MM.1S (cell line): ENCODE measurements around the gene SPECC1.

ENCODE experiments used
- DNase-seq: peaks from one replicate; pipeline ENCODE4 v3.0.0-alpha.2; 2015
- H2AFZ ChIP-seq: fragments of 300-600 bp; sonication (generic); 2 replicates; pipeline ENCODE4 v1.6.0; 2016; ENCODE audit warnings: antibody characterized with exemption, low read length
- H3F3A ChIP-seq: fragments of 300-600 bp; sonication (generic); 2 replicates; pipeline ENCODE4 v1.6.1; 2016; ENCODE audit warnings: mild to moderate bottlenecking, antibody characterized with exemption, low read length, moderate library complexity, mixed read lengths; ENCODE audit not compliant: insufficient read depth
- H3K27ac ChIP-seq: fragments of 300-600 bp; sonication (generic); 2 replicates; pipeline ENCODE4 v1.5.1; 2016; ENCODE audit warnings: mild to moderate bottlenecking, low read length
- H3K27me3 ChIP-seq: fragments of 300-600 bp; sonication (generic); replicated peaks from 2 replicates; pipeline ENCODE4 v1.6.0; 2016; ENCODE audit warnings: low read length; ENCODE audit not compliant: insufficient read depth
- H3K36me3 ChIP-seq: fragments of 300-600 bp; sonication (generic); replicated peaks from 2 replicates; pipeline ENCODE4 v1.6.1; 2016; ENCODE audit warnings: mild to moderate bottlenecking, low read length, mixed read lengths; ENCODE audit not compliant: insufficient read depth
- H3K4me1 ChIP-seq: fragments of 300-600 bp; sonication (generic); 2 replicates; pipeline ENCODE4 v1.6.1; 2016; ENCODE audit warnings: low read length, mixed read lengths
- H3K4me2 ChIP-seq: fragments of 300-600 bp; sonication (generic); 2 replicates; pipeline ENCODE4 v1.6.0; 2016; ENCODE audit warnings: low read depth, low read length
- H3K4me3 ChIP-seq: fragments of 300-600 bp; sonication (generic); 2 replicates; pipeline ENCODE4 v1.5.1; 2016; ENCODE audit warnings: low read length, mixed read lengths
- H3K79me2 ChIP-seq: fragments of 300-600 bp; sonication (generic); 2 replicates; pipeline ENCODE4 v1.6.1; 2016; ENCODE audit warnings: mixed run types, low read length, mixed read lengths
- H3K9ac ChIP-seq: fragments of 300-600 bp; sonication (generic); 2 replicates; pipeline ENCODE4 v1.6.1; 2016; ENCODE audit warnings: low read length, mixed read lengths
- H3K9me2 ChIP-seq: fragments of 300-600 bp; sonication (generic); replicated peaks from 2 replicates; pipeline ENCODE4 v1.6.1; 2016; ENCODE audit warnings: mild to moderate bottlenecking, low read length, mixed read lengths; ENCODE audit not compliant: insufficient read depth
- H3K9me3 ChIP-seq: fragments of 300-600 bp; sonication (generic); replicated peaks from 2 replicates; pipeline ENCODE4 v1.6.1; 2016; ENCODE audit warnings: mild to moderate bottlenecking, low read length, mixed read lengths; ENCODE audit not compliant: insufficient read depth
- H4K20me1 ChIP-seq: fragments of 300-600 bp; sonication (generic); 2 replicates; pipeline ENCODE4 v1.6.1; 2016; ENCODE audit warnings: mild to moderate bottlenecking, low read length, moderate library complexity, mixed read lengths; ENCODE audit not compliant: insufficient read depth
- EZH2 ChIP-seq: fragments of 300-600 bp; sonication (generic); optimal IDR thresholded peaks from 2 replicates; pipeline ENCODE3; 2017; ENCODE audit warnings: low read depth, mild to moderate bottlenecking, antibody characterized with exemption, low read length, mixed read lengths
- EZH2phosphoT487 ChIP-seq: fragments of 300-600 bp; sonication (generic); IDR thresholded peaks from 2 replicates; pipeline ENCODE4 v1.6.1; 2018; ENCODE audit warnings: antibody characterized with exemption, low read length
- TF ChIP-seq, protein P1 (sequence below): fragments of 300-600 bp; sonication (generic); IDR thresholded peaks from 2 replicates; pipeline ENCODE4 v1.5.1; 2016; ENCODE audit warnings: antibody characterized with exemption, low read length, mixed read lengths

The SPECC1 gene

DNA sequence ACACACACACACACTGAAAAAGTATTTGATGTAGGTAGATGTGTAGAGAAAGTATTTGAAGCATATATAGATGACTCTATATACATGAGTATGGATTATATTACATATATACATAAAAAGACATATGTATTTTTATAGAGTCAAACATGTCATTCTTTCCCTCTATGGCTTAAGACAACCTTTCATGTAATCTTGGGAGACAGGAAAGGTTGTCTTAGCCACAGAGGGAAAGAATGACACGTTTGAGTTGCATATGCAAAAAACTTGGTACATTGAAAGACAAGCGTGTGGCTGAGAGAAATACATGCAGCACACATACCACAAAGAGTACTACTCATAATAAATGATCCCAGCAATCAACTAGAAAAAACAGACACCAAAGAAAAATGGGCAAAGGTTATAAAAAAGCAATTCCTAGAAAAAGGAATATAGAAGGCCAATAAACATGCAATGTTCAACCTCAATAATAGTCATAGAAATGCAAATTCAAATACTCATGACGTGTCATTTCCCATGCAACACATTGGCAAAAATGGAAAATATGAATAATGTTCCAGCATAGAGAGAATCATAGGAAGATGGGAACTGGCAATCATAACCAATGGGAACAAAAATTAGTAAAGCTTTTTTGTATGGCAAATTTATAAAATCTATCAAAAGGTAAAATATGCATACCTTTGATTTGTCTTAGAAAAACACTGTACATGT, 69.0 kb downstream of the SPECC1 start:
- DNase-seq: no peak
- H3F3A ChIP-seq: peaks cover 9% of the 10 kb centered on the region
- no peak overlapping the region for H3K27ac ChIP-seq
- H4K20me1 ChIP-seq: no peaks in the 10 kb centered on the region
- TF ChIP-seq EZH2: no peak
- TF ChIP-seq, protein P1, sequence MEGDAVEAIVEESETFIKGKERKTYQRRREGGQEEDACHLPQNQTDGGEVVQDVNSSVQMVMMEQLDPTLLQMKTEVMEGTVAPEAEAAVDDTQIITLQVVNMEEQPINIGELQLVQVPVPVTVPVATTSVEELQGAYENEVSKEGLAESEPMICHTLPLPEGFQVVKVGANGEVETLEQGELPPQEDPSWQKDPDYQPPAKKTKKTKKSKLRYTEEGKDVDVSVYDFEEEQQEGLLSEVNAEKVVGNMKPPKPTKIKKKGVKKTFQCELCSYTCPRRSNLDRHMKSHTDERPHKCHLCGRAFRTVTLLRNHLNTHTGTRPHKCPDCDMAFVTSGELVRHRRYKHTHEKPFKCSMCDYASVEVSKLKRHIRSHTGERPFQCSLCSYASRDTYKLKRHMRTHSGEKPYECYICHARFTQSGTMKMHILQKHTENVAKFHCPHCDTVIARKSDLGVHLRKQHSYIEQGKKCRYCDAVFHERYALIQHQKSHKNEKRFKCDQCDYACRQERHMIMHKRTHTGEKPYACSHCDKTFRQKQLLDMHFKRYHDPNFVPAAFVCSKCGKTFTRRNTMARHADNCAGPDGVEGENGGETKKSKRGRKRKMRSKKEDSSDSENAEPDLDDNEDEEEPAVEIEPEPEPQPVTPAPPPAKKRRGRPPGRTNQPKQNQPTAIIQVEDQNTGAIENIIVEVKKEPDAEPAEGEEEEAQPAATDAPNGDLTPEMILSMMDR: no peak
- TF ChIP-seq EZH2phosphoT487: no peak
- H3K9me2 ChIP-seq: no peaks in the 10 kb centered on the region
- H3K9me3 ChIP-seq: no peaks in the 10 kb centered on the region
- H3K36me3 ChIP-seq: no peaks in the 10 kb centered on the region
- no peaks in the 10 kb centered on the region for H3K27me3 ChIP-seq
- H3K79me2 ChIP-seq: peaks cover 89% of the 10 kb centered on the region
- no peak overlapping the region for H2AFZ ChIP-seq
- no peak overlapping the region for H3K4me3 ChIP-seq
- H3K4me1 ChIP-seq: peaks cover 15% of the 10 kb centered on the region
- H3K4me2 ChIP-seq: no peak overlapping the region
- no peak overlapping the region for H3K9ac ChIP-seq

DNA sequence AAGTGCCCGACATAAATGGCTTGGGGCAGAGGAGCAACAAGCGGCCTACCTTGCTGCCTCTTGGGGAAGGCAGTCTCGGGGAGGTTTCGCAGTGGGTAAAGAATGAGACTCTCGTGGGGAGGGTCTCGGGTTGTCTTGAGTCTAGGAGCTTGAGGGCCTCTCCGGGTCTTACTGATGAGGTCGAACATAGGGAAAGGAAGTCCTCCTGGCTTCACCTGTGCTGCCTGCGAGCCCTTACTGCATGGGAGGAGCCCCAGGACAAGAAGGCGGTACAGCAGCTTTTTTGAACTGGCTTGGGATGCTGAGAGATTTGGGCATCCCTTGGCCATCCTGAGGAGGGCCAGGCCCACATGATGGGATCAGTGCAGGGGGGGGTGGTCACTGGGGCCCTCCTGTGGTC, 71.4 kb downstream of the SPECC1 start:
- H3K4me3 ChIP-seq: no peak overlapping the region
- H3K4me2 ChIP-seq: no peak overlapping the region
- H2AFZ ChIP-seq: no peak overlapping the region
- H3K4me1 ChIP-seq: peaks cover 28% of the 10 kb centered on the region
- peaks cover 85% of the 10 kb centered on the region for H3K79me2 ChIP-seq
- TF ChIP-seq, protein P1: no peak
- TF ChIP-seq EZH2 (no peak), EZH2phosphoT487 (no peak)
- H4K20me1 ChIP-seq: no peaks in the 10 kb centered on the region
- H3K9me3 ChIP-seq: no peaks in the 10 kb centered on the region
- H3K9me2 ChIP-seq: no peaks in the 10 kb centered on the region
- DNase-seq: no peak
- no peaks in the 10 kb centered on the region for H3K36me3 ChIP-seq
- peaks cover 11% of the 10 kb centered on the region for H3F3A ChIP-seq
- no peak overlapping the region for H3K9ac ChIP-seq
- H3K27me3 ChIP-seq: no peaks in the 10 kb centered on the region
- H3K27ac ChIP-seq: no peak overlapping the region

DNA sequence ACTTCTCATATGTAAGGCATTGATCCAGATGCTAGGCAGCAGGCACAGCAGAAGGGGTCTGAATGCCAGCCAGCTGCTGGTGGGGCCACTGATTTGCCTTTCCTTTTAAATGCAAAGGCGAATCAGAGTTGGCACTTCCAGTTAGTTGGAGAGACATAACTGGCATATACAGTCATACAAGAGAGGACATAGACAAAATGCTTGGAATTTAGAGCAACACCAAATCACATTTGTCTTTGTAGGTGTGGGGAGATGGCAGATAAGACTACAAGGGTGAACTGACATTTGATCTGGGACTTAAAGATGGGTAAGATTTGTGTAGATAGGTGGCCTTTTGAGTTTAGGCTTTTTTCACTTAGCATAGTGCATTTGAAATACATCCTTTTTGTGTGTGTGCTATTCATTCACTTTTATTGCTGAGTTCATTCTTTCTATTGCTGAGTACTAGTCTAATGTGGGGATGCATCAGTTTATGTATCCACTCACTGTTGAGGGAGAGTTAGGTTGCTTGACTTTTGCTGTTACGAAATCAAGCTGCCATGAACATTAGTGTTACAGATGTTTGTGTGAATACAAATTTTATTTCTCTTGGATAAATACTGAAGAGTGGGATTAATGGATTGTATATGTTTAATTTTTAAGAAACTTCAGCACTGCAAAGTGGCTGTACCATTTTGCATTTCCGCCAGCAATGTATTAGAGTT, 74.1 kb downstream of the SPECC1 start:
- TF ChIP-seq, protein P1: no peak
- TF ChIP-seq EZH2 (no peak), EZH2phosphoT487 (no peak)
- Histone ChIP-seq H3K4me1 (peaks cover 25% of the 10 kb centered on the region), H3K79me2 (peaks cover 86% of the 10 kb centered on the region), H4K20me1 (no peaks in the 10 kb centered on the region), H3K9ac (no peak overlapping the region), H3K27ac (no peak overlapping the region), H3K9me3 (no peaks in the 10 kb centered on the region), H3F3A (peaks cover 11% of the 10 kb centered on the region), H3K4me2 (no peak overlapping the region), H3K36me3 (no peaks in the 10 kb centered on the region), H3K4me3 (no peak overlapping the region), H3K9me2 (no peaks in the 10 kb centered on the region), H3K27me3 (no peaks in the 10 kb centered on the region), H2AFZ (no peak overlapping the region)
- no peak for DNase-seq
